ENCODE measurements around the gene ERBIN.
"Not testable (repeated sequence)": the region's sequence is repeated elsewhere in the genome, so short reads cannot be mapped to it uniquely, and the experiment has no call there.

ERBIN gene

GRCh38 chr5:65967288-65968066 is 41.1 kb downstream of the ERBIN start:
- DNase-seq, result no peak

DNA sequence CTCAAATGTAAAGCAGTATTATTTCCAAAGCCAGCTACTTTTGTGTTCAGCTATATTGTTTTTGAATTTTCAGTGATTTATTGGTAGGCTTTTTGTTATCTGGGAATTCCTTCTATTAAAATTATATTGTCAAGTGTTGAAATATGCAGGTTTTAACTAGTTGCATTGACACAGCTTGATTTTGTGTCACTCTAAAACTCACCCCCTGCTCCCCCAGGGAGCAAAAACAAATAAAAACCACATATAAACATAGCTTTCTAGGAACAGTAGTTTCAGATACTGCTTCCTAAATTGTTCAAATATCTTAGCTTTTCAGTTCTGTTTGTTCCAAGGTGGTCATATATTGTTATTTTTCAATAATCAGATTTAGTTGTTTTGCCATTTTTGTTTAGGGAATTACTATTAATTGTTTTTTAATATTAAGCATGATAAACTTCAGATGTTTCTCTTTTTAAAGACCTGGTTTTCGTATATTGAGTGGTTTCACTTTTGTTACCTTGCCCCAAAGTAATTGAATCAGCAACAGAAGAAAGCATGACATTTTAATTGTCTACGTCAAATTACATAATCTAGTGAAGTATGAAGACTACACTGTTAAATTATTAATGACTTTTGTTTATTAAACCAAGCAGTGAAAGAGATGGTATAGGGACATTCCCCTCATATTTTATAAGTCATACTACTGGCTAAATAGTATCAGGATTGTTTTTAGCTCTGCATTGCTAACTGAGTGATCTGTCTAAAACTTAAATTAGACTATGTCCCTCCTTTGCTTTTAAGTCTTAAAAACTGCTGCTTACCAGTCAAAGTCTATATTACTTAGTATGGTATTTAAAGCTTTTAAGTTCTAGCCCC is 43.4 kb downstream of the ERBIN start:
- DNase-seq, result no peak

DNA sequence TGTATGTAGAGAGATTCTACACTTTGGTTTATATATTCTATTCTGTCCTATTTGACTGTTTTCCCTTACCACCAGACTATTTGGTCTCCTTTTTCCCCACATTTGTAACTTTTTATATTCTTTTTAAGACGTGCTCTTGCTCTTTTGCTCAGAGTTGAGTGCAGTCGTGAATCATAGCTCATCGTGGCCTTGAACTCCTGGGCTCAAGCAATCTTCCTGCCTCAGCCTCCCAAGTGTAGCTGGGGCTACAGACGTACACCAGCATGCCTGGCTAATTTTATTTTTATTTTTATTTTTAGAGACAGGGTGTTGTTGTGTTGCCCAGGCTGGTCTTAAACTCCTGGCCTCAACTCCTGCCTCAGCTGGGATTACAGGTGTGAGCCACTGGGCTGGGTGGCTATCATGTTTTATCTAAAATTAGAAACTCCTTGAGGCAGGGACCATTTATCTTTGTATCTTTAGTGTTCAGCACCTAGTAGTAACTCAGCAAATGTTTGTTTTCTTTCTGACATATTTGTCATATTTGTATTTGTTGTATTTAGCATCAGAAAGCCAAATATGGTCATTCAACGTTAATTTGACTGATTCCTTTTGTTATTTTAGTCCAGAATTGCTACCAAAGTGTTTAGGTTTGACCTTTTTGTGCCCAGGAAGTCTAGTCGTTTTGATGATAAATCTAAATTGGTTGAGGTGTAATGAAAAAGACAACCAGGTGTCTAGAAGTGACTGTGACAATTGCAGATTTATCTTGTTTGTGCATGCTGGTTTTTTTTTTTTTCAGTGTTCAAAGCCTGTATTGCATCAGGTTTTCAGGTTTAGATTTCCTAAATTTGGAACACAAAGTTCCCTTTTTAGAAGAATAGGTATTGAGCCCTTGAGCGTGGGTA is 44.3 kb downstream of the ERBIN start:
- DNase-seq, result no peak

- DNase-seq, result no peak
Measured at GRCh38 chr5:65971643-65972042, 45.3 kb downstream of the ERBIN start.

DNA sequence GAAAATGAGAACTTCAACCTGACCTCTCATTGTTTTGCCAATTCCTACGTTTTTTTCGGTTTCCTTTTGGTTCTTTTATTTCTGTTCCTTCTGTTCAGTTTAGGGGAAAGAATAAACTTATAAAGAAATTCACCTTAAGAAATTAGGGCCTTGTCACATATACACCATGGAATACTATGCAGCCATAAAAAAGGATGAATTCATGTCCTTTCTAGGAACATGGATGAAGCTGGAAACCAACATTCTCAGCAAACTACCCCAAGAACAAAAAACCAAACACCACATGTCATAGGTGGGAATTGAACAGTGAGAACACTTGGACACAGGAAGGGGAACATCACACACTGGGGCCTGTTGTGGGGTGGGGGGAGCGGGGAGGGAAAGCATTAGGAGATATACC is 46.5 kb downstream of the ERBIN start:
- not testable (repeated sequence) for DNase-seq

GRCh38 chr5:65978251-65978650 is 51.9 kb downstream of the ERBIN start:
- no peak for DNase-seq

GRCh38 chr5:65981548-65981947 is 55.2 kb downstream of the ERBIN start:
- DNase-seq, result no peak

DNA sequence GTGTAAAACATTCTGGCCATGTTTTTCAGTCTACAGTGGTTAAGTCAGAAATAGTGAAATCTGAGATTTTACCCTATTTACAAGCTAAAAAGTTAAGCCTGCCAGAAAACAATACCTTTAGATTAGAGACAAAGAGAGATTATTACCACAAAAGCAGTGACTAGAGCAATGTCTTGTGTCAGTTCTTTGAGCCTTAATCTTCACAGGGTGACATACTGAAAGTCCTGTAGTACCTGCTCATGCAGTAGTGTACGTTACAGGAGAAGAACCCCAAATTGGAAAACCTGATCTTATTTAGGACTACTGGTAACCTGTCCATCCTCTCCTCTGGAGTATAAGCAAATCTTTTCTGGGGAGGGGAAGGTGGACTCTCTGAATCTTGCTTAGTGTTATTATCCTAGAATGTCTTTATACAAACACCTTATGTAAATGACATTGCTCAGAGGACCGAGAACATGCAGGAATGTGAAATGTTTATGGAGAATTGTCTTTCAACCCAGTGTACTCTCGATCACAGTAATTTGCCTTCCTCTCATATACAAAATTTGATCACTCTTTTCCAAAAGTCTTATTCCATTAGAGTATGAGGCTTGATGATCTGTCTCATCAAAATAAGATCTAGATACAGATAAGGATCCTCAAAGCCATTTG is 55.7 kb downstream of the ERBIN start:
- no peak for DNase-seq

- no peak for DNase-seq
Measured at GRCh38 chr5:65982635-65983034, 56.3 kb downstream of the ERBIN start.

DNA sequence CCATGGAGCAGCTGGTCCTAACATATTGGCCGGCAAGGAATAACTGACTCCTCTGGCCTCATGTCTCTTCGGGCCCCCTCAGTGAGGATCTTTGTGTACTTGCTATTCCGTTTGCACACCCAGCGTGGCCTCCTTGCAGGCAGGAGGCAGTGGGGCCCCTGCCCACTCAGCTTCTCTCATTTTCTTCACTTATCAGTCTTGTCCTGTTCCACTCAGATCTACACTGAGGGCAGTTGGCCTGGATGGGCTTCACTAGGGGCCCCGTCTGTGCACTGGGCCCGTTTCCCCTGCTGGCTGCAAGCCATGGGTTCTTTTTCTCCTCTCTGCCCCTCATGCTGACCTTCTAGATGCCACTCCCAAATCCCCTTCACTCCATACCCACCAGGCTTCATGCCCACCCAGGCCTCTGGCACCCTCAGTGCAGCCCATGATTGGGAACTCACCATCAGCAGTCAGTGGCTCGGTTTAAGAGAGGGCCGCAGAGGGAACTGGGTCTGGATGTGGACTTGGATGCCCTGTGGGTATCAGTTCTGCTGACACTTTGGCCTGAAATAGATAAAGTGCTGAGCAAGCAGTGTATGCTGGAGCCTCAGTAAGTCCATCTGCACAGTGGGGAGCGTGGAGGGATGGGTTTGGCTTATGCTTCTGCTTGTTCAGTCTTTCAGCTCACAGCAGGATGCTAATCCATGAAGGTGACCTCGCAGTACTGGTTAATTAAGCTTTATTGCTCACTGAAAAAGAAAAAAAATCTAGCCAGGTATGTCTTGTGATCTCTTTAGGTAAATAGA is 57.9 kb downstream of the ERBIN start:
- no peak for DNase-seq

GRCh38 chr5:65986050-65986451 is 59.7 kb downstream of the ERBIN start:
- DNase-seq, result no peak

GRCh38 chr5:65986796-65987195 is 60.4 kb downstream of the ERBIN start:
- peak; percentile 10 for DNase-seq

- no peak for DNase-seq
Measured at GRCh38 chr5:65987982-65988381, 61.6 kb downstream of the ERBIN start.

DNA sequence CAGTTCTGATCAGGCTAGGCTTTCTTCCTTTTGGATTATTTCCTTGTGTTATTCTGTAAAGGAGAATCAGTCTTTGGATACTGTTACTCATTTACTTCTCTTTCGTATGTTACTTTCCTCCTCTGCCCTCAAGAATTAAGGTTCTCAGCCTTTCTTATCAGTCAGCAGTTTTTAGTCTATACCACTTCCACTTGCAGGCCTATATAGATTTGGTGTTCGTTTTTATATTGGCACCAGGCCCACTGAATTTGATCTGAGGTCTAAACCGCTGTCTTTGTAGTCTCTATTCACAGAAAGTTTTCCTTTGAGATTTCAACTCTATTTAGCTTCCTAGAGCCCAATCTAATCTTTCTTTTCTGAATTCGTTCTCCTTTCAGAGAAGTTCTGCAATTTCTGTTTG is 62.8 kb downstream of the ERBIN start:
- no peak for DNase-seq

GRCh38 chr5:65992630-65993029 is 66.3 kb downstream of the ERBIN start:
- no peak for DNase-seq

DNA sequence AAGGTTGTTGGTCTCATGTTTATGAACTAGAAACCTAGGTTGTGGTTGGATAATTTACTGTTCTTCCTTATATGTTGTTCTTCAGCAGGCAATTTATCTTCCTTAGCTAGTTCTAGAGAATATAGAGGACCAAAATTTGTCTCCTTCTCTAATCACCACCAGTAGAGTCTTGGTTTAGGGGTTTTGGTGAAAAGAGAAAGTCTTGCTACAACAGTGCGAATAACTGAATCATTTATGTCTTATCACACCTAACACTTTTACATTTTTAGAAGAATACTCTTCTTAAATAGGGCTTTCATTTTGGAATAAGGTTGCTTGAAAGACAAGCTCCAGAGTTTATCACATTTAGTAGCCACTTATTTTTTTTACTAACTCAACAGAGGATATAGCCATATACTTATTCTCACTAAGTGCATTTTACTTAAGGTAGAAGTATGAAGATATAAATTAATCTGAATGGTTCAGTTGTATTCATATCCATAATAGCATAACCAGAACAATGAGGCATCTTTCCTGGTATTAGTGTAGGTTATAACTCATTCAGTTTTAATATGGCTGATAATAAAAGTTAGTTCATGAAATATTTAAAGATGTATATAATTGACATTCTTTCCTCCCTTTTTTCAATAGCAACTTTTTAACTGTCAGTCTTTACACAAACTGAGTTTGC is 67.9 kb downstream of the ERBIN start:
- no peak for DNase-seq

GRCh38 chr5:65999061-65999723 is 72.8 kb downstream of the ERBIN start:
- DNase-seq, result no peak

GRCh38 chr5:66001952-66002351 is 75.6 kb downstream of the ERBIN start:
- no peak for DNase-seq

DNA sequence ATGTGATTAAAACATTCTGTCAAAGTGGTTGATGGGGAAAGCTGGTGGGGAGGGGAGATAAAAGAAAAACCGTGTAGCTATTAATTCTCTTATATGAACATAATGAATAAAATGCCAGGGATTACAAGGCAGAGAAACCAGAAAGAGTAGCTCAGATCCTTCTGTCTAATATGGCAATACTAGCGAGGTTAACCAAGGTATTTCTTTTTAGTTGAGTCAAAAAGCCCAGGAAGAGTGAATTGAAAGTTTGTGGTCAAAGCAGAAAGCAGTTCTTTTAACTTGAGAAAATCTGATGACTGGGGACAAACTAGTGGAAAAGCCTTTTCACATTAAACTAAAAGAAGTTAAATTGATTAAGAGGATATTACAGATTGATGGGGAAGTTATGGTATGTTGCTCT is 76.0 kb downstream of the ERBIN start:
- DNase-seq, result no peak

GRCh38 chr5:66004216-66004615 is 77.8 kb downstream of the ERBIN start:
- no peak for DNase-seq

DNA sequence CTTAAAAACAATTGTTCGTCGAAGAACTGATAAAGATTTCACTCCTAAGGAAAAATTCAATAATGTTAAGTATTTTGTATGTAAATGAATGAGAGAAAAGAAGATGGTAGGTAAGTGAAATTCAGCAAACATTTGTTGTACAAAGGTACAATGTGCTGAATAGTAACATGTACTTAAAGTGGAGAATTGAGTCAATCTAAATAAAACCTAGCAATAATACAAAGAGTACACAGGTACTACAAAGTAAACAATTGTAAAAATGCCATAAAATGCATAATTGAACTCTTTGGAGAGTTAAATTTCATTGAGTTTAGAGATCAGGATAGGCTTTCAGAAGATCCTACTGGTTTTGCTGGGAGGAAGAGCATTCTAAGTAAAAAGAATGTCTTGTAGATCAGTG is 82.9 kb downstream of the ERBIN start:
- no peak for DNase-seq
